Endothelial cell of umbilical vein (primary cell): Measurements from ENCODE around the gene SPATA45. TPM values are rescaled to one million over a fixed set of nuclear protein-coding genes. Genes with fewer than 3 reads are reported as not detected.

Experiments used
- BruUV-seq: library from RNA; stranded (reverse); fragments of 400-500 nt; replicated peaks from 2 replicates; lab custom pipeline; 2021; lab: Mats Ljungman, UMichigan
- CTCF ChIA-PET: fragments of 300-600, 350-600 bp; sonication (Branson Sonifier 250); formaldehyde crosslinking; loops from one replicate; lab custom pipeline; 2021; ENCODE audit warnings: antibody characterized with exemption, inconsistent platforms; lab: Charles Lee
- POLR2A ChIA-PET: fragments of 300-600, 350-600 bp; sonication (Branson Sonifier 250); formaldehyde crosslinking; loops from one replicate; lab custom pipeline; 2021; ENCODE audit warnings: antibody characterized with exemption, inconsistent platforms; lab: Charles Lee
- DNase-seq: peaks from one replicate; pipeline ENCODE4 v3.0.0-alpha.2; 2011; ENCODE audit warnings: low read depth, low spot score
- FAIRE-seq: peaks from 2 replicates; lab custom pipeline; 2011; peaks lifted over from hg19 to GRCh38; lab: Jason Lieb, UNC
- H2AFZ ChIP-seq: 2 replicates; pipeline ENCODE4 v1.6.0; 2012; ENCODE audit warnings: low read depth, low read length, control low read depth, inconsistent platforms
- H3K27ac ChIP-seq: 2 replicates; pipeline ENCODE4 v1.5.1; 2011; ENCODE audit warnings: low read depth, mild to moderate bottlenecking, control low read depth, low read length, moderate library complexity; ENCODE audit not compliant: insufficient read depth
- H3K27me3 ChIP-seq, 2 experiments: 2 replicates each; pipeline versions ENCODE4 v1.6.0 to v1.6.1; 2011; ENCODE audit warnings: low read length in 2 of 2, mixed read lengths in 1 of 2; ENCODE audit not compliant: control insufficient read depth in 2 of 2, insufficient read depth in 2 of 2
- H3K36me3 ChIP-seq, 2 experiments: 2 replicates in 1 of 2; 3 replicates in 1 of 2; pipeline ENCODE4 v1.5.1; 2011; ENCODE audit warnings: low read length in 2 of 2, mild to moderate bottlenecking in 1 of 2, moderate library complexity in 1 of 2; ENCODE audit not compliant: control insufficient read depth in 2 of 2, insufficient read depth in 2 of 2; ENCODE audit errors: extremely low read depth in 1 of 2
- H3K4me1 ChIP-seq: 3 replicates; pipeline ENCODE4 v1.5.1; 2011; ENCODE audit warnings: mild to moderate bottlenecking, low read length; ENCODE audit not compliant: control insufficient read depth, insufficient read depth; ENCODE audit errors: extremely low read depth
- H3K4me2 ChIP-seq: 2 replicates; pipeline ENCODE4 v1.6.1; 2011; ENCODE audit warnings: low read length, control low read depth, mixed read lengths; ENCODE audit not compliant: insufficient read depth
- H3K4me3 ChIP-seq, 3 experiments: fragments of 200-600 bp in 1 of 3; sonication (generic), shearing (Covaris generic) in 1 of 3; replicated peaks in 1 of 3; 2 replicates each; pipeline ENCODE4 v1.5.1; 2011 to 2016; ENCODE audit warnings: control low read depth in 3 of 3, low read length in 3 of 3, mild to moderate bottlenecking in 2 of 3, inconsistent platforms in 1 of 3, low read depth in 1 of 3, moderate library complexity in 1 of 3; ENCODE audit not compliant: insufficient read depth in 1 of 3
- H3K79me2 ChIP-seq: 2 replicates; pipeline ENCODE4 v1.6.0; 2012; ENCODE audit warnings: low read length, inconsistent platforms; ENCODE audit not compliant: control insufficient read depth, insufficient read depth
- H3K9ac ChIP-seq: replicated peaks from 2 replicates; pipeline ENCODE3; 2011; ENCODE audit warnings: low read length, control low read depth; ENCODE audit not compliant: insufficient read depth; ENCODE audit errors: extremely low read depth
- H3K9me1 ChIP-seq: replicated peaks from 3 replicates; pipeline ENCODE4 v1.6.0; 2011; ENCODE audit warnings: mild to moderate bottlenecking, low read length; ENCODE audit not compliant: control insufficient read depth, insufficient read depth; ENCODE audit errors: extremely low read depth
- H3K9me3 ChIP-seq: replicated peaks from 2 replicates; pipeline ENCODE4 v1.5.1; 2012; ENCODE audit warnings: low read length, inconsistent platforms; ENCODE audit not compliant: control insufficient read depth, insufficient read depth
- H4K20me1 ChIP-seq: replicated peaks from 2 replicates; pipeline ENCODE3; 2011; ENCODE audit warnings: mild to moderate bottlenecking, low read length; ENCODE audit not compliant: control insufficient read depth, insufficient read depth; ENCODE audit errors: extremely low read depth
- CTCF ChIP-seq, 2 donors: IDR thresholded peaks; 1 replicate in 1 of 2; 2 replicates in 1 of 2; pipeline ENCODE4 v1.5.1; 2011; ENCODE audit warnings: low read length in 2 of 2, mild to moderate bottlenecking in 2 of 2, moderate library complexity in 2 of 2, control low read depth in 1 of 2, inconsistent platforms in 1 of 2, low read depth in 1 of 2; ENCODE audit not compliant: insufficient read depth in 1 of 2; ENCODE audit errors: extremely low read depth in 1 of 2
- EZH2 ChIP-seq: IDR thresholded peaks from 2 replicates; pipeline ENCODE4 v1.6.1; 2012; ENCODE audit warnings: borderline replicate concordance, low read depth, mild to moderate bottlenecking, moderate library complexity, low read length, inconsistent platforms; ENCODE audit not compliant: severe bottlenecking
- FOS ChIP-seq: IDR thresholded peaks from 2 replicates; pipeline ENCODE4 v1.6.1; 2011; ENCODE audit warnings: mild to moderate bottlenecking, low read length, moderate library complexity, borderline replicate concordance; ENCODE audit not compliant: insufficient read depth
- GATA2 ChIP-seq: IDR thresholded peaks from 2 replicates; pipeline ENCODE4 v1.7.0; 2011; ENCODE audit warnings: low read depth, mild to moderate bottlenecking, moderate library complexity, mixed read lengths, low read length; ENCODE audit not compliant: insufficient read length, insufficient read depth
- JUN ChIP-seq: IDR thresholded peaks from 2 replicates; pipeline ENCODE4 v1.6.1; 2011; ENCODE audit warnings: borderline replicate concordance, low read depth; ENCODE audit not compliant: insufficient read length, insufficient read depth
- MAX ChIP-seq: IDR thresholded peaks from 2 replicates; pipeline ENCODE4 v1.6.1; 2011; ENCODE audit not compliant: insufficient read depth, insufficient read length
- MYC ChIP-seq: IDR thresholded peaks from one replicate; pipeline ENCODE4 v1.6.1; 2011; ENCODE audit warnings: mild to moderate bottlenecking, low read depth, low read length
- POLR2A ChIP-seq: IDR thresholded peaks from 2 replicates; pipeline ENCODE4 v1.6.1; 2012; ENCODE audit warnings: low read depth, mild to moderate bottlenecking, control low read depth, low read length
- POLR2AphosphoS5 ChIP-seq: IDR thresholded peaks from 2 replicates; pipeline ENCODE4 v1.6.1; 2012; ENCODE audit warnings: low read depth, mild to moderate bottlenecking, control low read depth, low read length, moderate library complexity; ENCODE audit not compliant: insufficient read depth
- dilution Hi-C: fragments of 300-500 bp; cut with MboI; formaldehyde crosslinking; loops from one replicate; pipeline ENCODE4 v1.15.0; 2019; ENCODE audit warnings: low sequenced_read_pairs; ENCODE audit not compliant: extremely low pct_ligation_motif_present
- intact Hi-C: fragments of 100-400 bp; cut with micrococcal nuclease; formaldehyde crosslinking; loops from one replicate; pipeline ENCODE4 v1.10.0; 2022
- polyA plus RNA-seq, 4 experiments: library from polyadenylated mRNA; depleted of rRNA in 3 of 4; stranded (reverse) in 3 of 4; unstranded in 1 of 4; fragments of >200 nt; gene quantifications; 2 replicates each; pipeline versions ENCODE4 v1.2.1 to v1.2.3, GENCODE V29; 2011 to 2012; ENCODE audit warnings: missing spikeins in 1 of 4
- total RNA-seq: library from RNA; stranded (reverse); gene quantifications from 2 replicates; pipeline ENCODE4 v1.2.3, GENCODE V29; 2021

The SPATA45 gene
- total and polyA plus RNA-seq, 2 donors (not counting 3 experiments of a cell fraction or from before 2014, with no cell fraction given) = not detected

GRCh38 chr1:212814537-212815334, 32.7 kb downstream of the SPATA45 start:
- no peak overlapping the region for H3K4me3 ChIP-seq
- no peak for FAIRE-seq
- H2AFZ ChIP-seq = no peak overlapping the region
- ChIA-PET POLR2A (interaction anchor here (1.0 kb wide), 1 partner anchor 44 kb away, joined by 4 read pairs; no protein-coding TSS in a partner anchor), CTCF (interaction anchor here (0.6 to 1.9 kb wide), 22 partner anchors 9 to 182 kb away, joined by 3 to 49 read pairs (median 4); partner anchors contain the start of gene FLVCR1)
- no peak overlapping the region for H3K9ac ChIP-seq
- H3K9me1 ChIP-seq = no peaks in the 10 kb centered on the region
- H3K36me3 ChIP-seq = peaks cover 0 to 2% of the 10 kb centered on the region in 2 experiments
- H3K27ac ChIP-seq = no peak overlapping the region
- H3K79me2 ChIP-seq = no peaks in the 10 kb centered on the region
- BruUV-seq = no TSS peak
- H3K27me3 ChIP-seq = no peaks in the 10 kb centered on the region
- H3K9me3 ChIP-seq = no peaks in the 10 kb centered on the region
- TF ChIP-seq POLR2AphosphoS5 = no peak
- no peak for TF ChIP-seq MYC
- no peak for TF ChIP-seq EZH2
- TF ChIP-seq FOS = no peak
- TF ChIP-seq JUN = no peak
- TF ChIP-seq MAX = no peak
- TF ChIP-seq POLR2A = no peak
- no peak for TF ChIP-seq CTCF (IDR thresholded peaks at IDR 0.05; ENCODE audit: extremely low read depth in 1 of 2, insufficient read depth in 1 of 2, low read depth in 1 of 2, low read length in 2 of 2)
- TF ChIP-seq GATA2 = no peak
- no peaks in the 10 kb centered on the region for H4K20me1 ChIP-seq
- H3K4me2 ChIP-seq = no peak overlapping the region
- H3K4me1 ChIP-seq = peaks cover 2% of the 10 kb centered on the region
- dilution Hi-C loops = no loop called here
- DNase-seq = peak; percentile 27
- intact Hi-C loops = loop anchor here (1.0 kb wide), 1 partner anchor 181 kb away; no protein-coding TSS in a partner anchor
